GM12878 (cell line): ENCODE results near the gene PLCD1. TPM values are rescaled to one million over a fixed set of nuclear protein-coding genes. Genes with fewer than 3 reads are reported as not detected.

Experiments
- ATAC-seq: fragments of 200-7000 bp; cut with Tn5 transposase; 3 replicates; pipeline ENCODE4 v1.9.1; 2020; ENCODE audit warnings: mild to moderate bottlenecking, moderate library complexity
- BruUV-seq: library from RNA; stranded (reverse); fragments of 400-500 nt; replicated peaks from 2 replicates; lab custom pipeline; 2021; lab: Mats Ljungman, UMichigan
- CTCF ChIA-PET: fragments of 300-600 bp; sonication (Branson Sonifier 250); formaldehyde crosslinking; extraction: SDS; loops from one replicate; lab custom pipeline; 2021; ENCODE audit warnings: inconsistent platforms; lab: Yijun Ruan, JAX
- POLR2A ChIA-PET: fragments of 350-600 bp; formaldehyde crosslinking; extraction: SDS; loops from one replicate; lab custom pipeline; 2021; ENCODE audit warnings: inconsistent platforms; lab: Charles Lee
- RAD21 ChIA-PET: fragments of 300-600 bp; sonication (Branson Sonifier 250); formaldehyde crosslinking; loops from one replicate; lab custom pipeline; 2023; ENCODE audit warnings: antibody characterized with exemption; ENCODE audit not compliant: unreplicated experiment; lab: Charles Lee
- SMC1A ChIA-PET: fragments of 300-600 bp; sonication (Branson Sonifier 250); formaldehyde crosslinking; loops from one replicate; lab custom pipeline; 2023; ENCODE audit not compliant: unreplicated experiment, uncharacterized antibody; lab: Charles Lee
- DNase-seq: peaks from one replicate; pipeline ENCODE4 v3.0.0-alpha.2; 2011; ENCODE audit warnings: low read depth, low spot score
- FAIRE-seq: peaks from 3 replicates; lab custom pipeline; 2011; peaks lifted over from hg19 to GRCh38; lab: Jason Lieb, UNC
- H2AFZ ChIP-seq: 2 replicates; pipeline ENCODE4 v1.6.0; 2011; ENCODE audit warnings: low read depth, low read length, control low read depth; ENCODE audit not compliant: control insufficient read depth
- H3K27ac ChIP-seq: 2 replicates; pipeline ENCODE4 v1.5.1; 2011; ENCODE audit warnings: control low read depth; ENCODE audit not compliant: control insufficient read depth, insufficient read depth
- H3K27me3 ChIP-seq, 2 experiments: replicated peaks in 1 of 2; 2 replicates each; pipeline versions ENCODE4 v1.6.0 to v1.6.1; 2011; ENCODE audit warnings: low read length in 1 of 2; ENCODE audit not compliant: control insufficient read depth in 2 of 2, insufficient read depth in 2 of 2
- H3K36me3 ChIP-seq, 2 experiments: 2 replicates each; pipeline ENCODE4 v1.5.1; 2011; ENCODE audit warnings: low read length in 1 of 2; ENCODE audit not compliant: control insufficient read depth in 2 of 2, insufficient read depth in 2 of 2
- H3K4me1 ChIP-seq: 2 replicates; pipeline ENCODE4 v1.6.1; 2011; ENCODE audit warnings: mild to moderate bottlenecking, low read length, moderate library complexity, mixed read lengths; ENCODE audit not compliant: control insufficient read depth, insufficient read depth
- H3K4me2 ChIP-seq: 2 replicates; pipeline ENCODE4 v1.6.0; 2011; ENCODE audit warnings: control low read depth; ENCODE audit not compliant: control insufficient read depth, insufficient read depth
- H3K4me3 ChIP-seq: fragments of 200-600 bp; sonication (generic); 2 replicates; pipeline ENCODE4 v1.5.1; 2016
- H3K79me2 ChIP-seq: 2 replicates; pipeline ENCODE4 v1.6.0; 2011; ENCODE audit warnings: low read length; ENCODE audit not compliant: control insufficient read depth, insufficient read depth
- H3K9ac ChIP-seq: 2 replicates; pipeline ENCODE4 v1.8.0; 2011; ENCODE audit warnings: low read length, control low read depth, mixed read lengths; ENCODE audit not compliant: control insufficient read depth, insufficient read depth
- H3K9me3 ChIP-seq: replicated peaks from 3 replicates; pipeline ENCODE4 v1.5.1; 2011; ENCODE audit warnings: mild to moderate bottlenecking, low read length; ENCODE audit not compliant: control insufficient read depth, insufficient read depth
- H4K20me1 ChIP-seq: 2 replicates; pipeline ENCODE4 v1.6.0; 2011; ENCODE audit not compliant: control insufficient read depth, insufficient read depth
- ATF7 ChIP-seq: fragments of 450-650 bp; IDR thresholded peaks from 2 replicates; pipeline ENCODE4 v1.6.1; 2016; ENCODE audit warnings: low read depth, mild to moderate bottlenecking
- CEBPB ChIP-seq, 2 experiments: fragments of 150-350 bp in 1 of 2; IDR thresholded peaks; 2 replicates each; pipeline ENCODE4 v1.6.1; 2012 to 2014; ENCODE audit warnings: low read depth in 2 of 2, low read length in 2 of 2, borderline replicate concordance in 1 of 2, inconsistent platforms in 1 of 2
- DPF2 ChIP-seq: fragments of 450-650 bp; IDR thresholded peaks from 2 replicates; pipeline ENCODE4 v1.6.1; 2017; ENCODE audit warnings: mild to moderate bottlenecking
- ETV6 ChIP-seq, 2 experiments: fragments of 450-650 bp in 1 of 2; IDR thresholded peaks in 1 of 2; conservative IDR thresholded peaks in 1 of 2; 2 replicates each; pipeline ENCODE4 v1.6.1; 2014; ENCODE audit warnings: antibody characterized with exemption in 1 of 2, borderline replicate concordance in 1 of 2, low read depth in 1 of 2, mild to moderate bottlenecking in 1 of 2, moderate library complexity in 1 of 2
- GABPA ChIP-seq: IDR thresholded peaks from 2 replicates; pipeline ENCODE4 v1.6.1; 2014; ENCODE audit warnings: antibody characterized with exemption, low read depth, mild to moderate bottlenecking, inconsistent platforms
- IKZF1 ChIP-seq: fragments of 450-650 bp; conservative IDR thresholded peaks from 2 replicates; pipeline ENCODE4 v1.6.1; 2017; ENCODE audit warnings: antibody characterized with exemption, mild to moderate bottlenecking
- MAX ChIP-seq: IDR thresholded peaks from 2 replicates; pipeline ENCODE4 v1.6.1; 2012; ENCODE audit warnings: low read depth, low read length, improper control_type of control experiment
- MXI1 ChIP-seq: fragments of 150-350 bp; IDR thresholded peaks from 2 replicates; pipeline ENCODE4 v1.6.1; 2011; ENCODE audit warnings: low read depth, mild to moderate bottlenecking, inconsistent platforms, low read length, improper control_type of control experiment
- NBN ChIP-seq: fragments of 450-650 bp; IDR thresholded peaks from 2 replicates; pipeline ENCODE4 v1.6.1; 2016
- NFXL1 ChIP-seq: fragments of 450-650 bp; IDR thresholded peaks from 2 replicates; pipeline ENCODE4 v1.6.1; 2017; ENCODE audit warnings: antibody characterized with exemption, mild to moderate bottlenecking, borderline replicate concordance
- NR2C1 ChIP-seq: fragments of 450-650 bp; IDR thresholded peaks from 2 replicates; pipeline ENCODE4 v1.6.1; 2017; ENCODE audit warnings: antibody characterized with exemption, mild to moderate bottlenecking, moderate library complexity
- PBX3 ChIP-seq: IDR thresholded peaks from 2 replicates; pipeline ENCODE4 v1.6.1; 2011; ENCODE audit warnings: mild to moderate bottlenecking, low read depth, low read length, moderate library complexity; ENCODE audit not compliant: insufficient replicate concordance
- POLR2AphosphoS2 ChIP-seq: IDR thresholded peaks from 2 replicates; pipeline ENCODE4 v1.6.1; 2011; ENCODE audit warnings: low read depth, mild to moderate bottlenecking, low read length, improper control_type of control experiment, moderate library complexity
- RB1 ChIP-seq: fragments of 450-650 bp; formaldehyde crosslinking; IDR thresholded peaks from 2 replicates; pipeline ENCODE4 v1.6.1; 2017; ENCODE audit warnings: mild to moderate bottlenecking, borderline replicate concordance
- SMC3 ChIP-seq: IDR thresholded peaks from 2 replicates; pipeline ENCODE4 v1.6.1; 2011; ENCODE audit warnings: low read length, improper control_type of control experiment, borderline replicate concordance
- TARDBP ChIP-seq: IDR thresholded peaks from 2 replicates; pipeline ENCODE4 v1.6.1; 2016; ENCODE audit warnings: borderline replicate concordance
- TCF3 ChIP-seq: IDR thresholded peaks from 2 replicates; pipeline ENCODE4 v1.6.1; 2012; ENCODE audit warnings: low read depth, mild to moderate bottlenecking, low read length, borderline replicate concordance; ENCODE audit not compliant: insufficient read depth
- USF2 ChIP-seq: IDR thresholded peaks from 2 replicates; pipeline ENCODE4 v1.6.1; 2011; ENCODE audit warnings: low read depth, low read length, improper control_type of control experiment, borderline replicate concordance
- WGBS: methylation state at CpG from one replicate; pipeline ENCODE4 v1.1.6; 2016; ENCODE audit warnings: low lambda C conversion rate; ENCODE audit not compliant: insufficient replicate concordance, insufficient coverage; ENCODE audit errors: missing lambda C conversion rate; 5-methylcytosine and 5-hydroxymethylcytosine counted together
- in situ Hi-C: fragments of 300-500 bp; cut with MboI; formaldehyde crosslinking; loops from 9 replicates; pipeline ENCODE4 v1.14.3; 2018; ENCODE audit warnings: mixed read lengths
- intact Hi-C: fragments of 100-400 bp; cut with micrococcal nuclease; formaldehyde crosslinking; loops from one replicate; pipeline ENCODE4 v1.14.2; 2022; ENCODE audit not compliant: unreplicated experiment
- polyA plus RNA-seq, 11 experiments: library from polyadenylated mRNA; depleted of rRNA in 4 of 11; unstranded in 6 of 11; stranded (reverse) in 5 of 11; fragments of >200 nt; fragmentation: Nextera tagmentation in 4 of 11; fragmentation: Illumina TruSeq in 1 of 11; extraction: Ambion mirVana in 4 of 11; extraction: Trizol in 1 of 11; gene quantifications; 1 replicate in 1 of 11; 2 replicates in 10 of 11; pipeline versions ENCODE4 v1.2.1 to v1.2.3, GENCODE V29; 2011 to 2016; ENCODE audit warnings: inconsistent platforms in 2 of 11, missing spikeins in 2 of 11, low read depth in 1 of 11
- total RNA-seq, 4 experiments: library from RNA; depleted of rRNA in 3 of 4; stranded (reverse); fragments of >200 nt in 3 of 4; fragmentation: Illumina TruSeq in 1 of 4; extraction: Trizol in 1 of 4; gene quantifications; 2 replicates each; pipeline versions ENCODE4 v1.2.1 to v1.2.3, GENCODE V29; 2013 to 2021

PLCD1 gene
- total and polyA plus RNA-seq, 10 of the 15 experiments (the other 5 are each of a cell fraction or from before 2014, with no cell fraction given): 0.20 to 3.9 (median 1.2) TPM; not detected in 1

GRCh38 chr3:37996785-37997301 is 32.6 kb downstream of the PLCD1 start (continued):
- TF ChIP-seq USF2 (peak; percentile 93), MXI1 (no peak), NR2C1 (no peak), MAX (peak; percentile 91), RB1 (peak; percentile 33; the same call in 1 of the 2 replicates), TCF3 (no peak), ATF7 (peak; percentile 56), TARDBP (no peak)
- TF ChIP-seq, all 136 proteins: peak for 28

- Histone ChIP-seq H3K9ac (no peak overlapping the region), H3K79me2 (no peaks in the 10 kb centered on the region; the same call in 1 of the 2 replicates), H4K20me1 (no peaks in the 10 kb centered on the region), H3K4me3 (0 out of 2 replicates have a peak overlapping the region, but pooled peaks have one; percentile 65), H3K36me3 (peaks cover 0 to 3% of the 10 kb centered on the region in 2 experiments; a peak in 2 of 4 replicates), H2AFZ (no peak overlapping the region), H3K27me3 (no peaks in the 10 kb centered on the region), H3K9me3 (no peaks in the 10 kb centered on the region), H3K4me2 (peak overlapping the region; percentile 73; the same call in 1 of the 2 replicates), H3K4me1 (peaks cover 17% of the 10 kb centered on the region), H3K27ac (no peak overlapping the region)
- FAIRE-seq (no peak), DNase-seq (no peak), ATAC-seq (no peak)
- ChIA-PET CTCF (interaction anchor here (0.6 to 2.0 kb wide), 27 partner anchors 8 to 501 kb away, joined by 3 to 7 read pairs (median 4); partner anchors contain the start of genes EXOG and OXSR1), RAD21 (interaction anchor here (1.1 to 1.4 kb wide), 2 partner anchors 22 to 350 kb away, joined by 3 to 9 read pairs; no protein-coding TSS in a partner anchor), SMC1A (interaction anchor here (0.7 to 2.0 kb wide), 5 partner anchors 10 to 141 kb away, joined by 3 to 10 read pairs (median 3); no protein-coding TSS in a partner anchor), POLR2A (interaction anchor here (1.1 kb wide), 2 partner anchors 26 to 169 kb away, joined by 3 read pairs; no protein-coding TSS in a partner anchor)
- in situ Hi-C loops (no loop called here), intact Hi-C loops (loop anchor here (2.0 kb wide), 1 partner anchor 21 kb away; no protein-coding TSS in a partner anchor)
- 90% methylated on average over 10 of the region's 10 CpGs for WGBS
- BruUV-seq: no TSS peak
- TF ChIP-seq GABPA: no peak
- no peak for TF ChIP-seq NBN
- no peak for TF ChIP-seq IKZF1
- TF ChIP-seq SMC3: no peak
- no peak for TF ChIP-seq NFXL1
- TF ChIP-seq DPF2: no peak
- no peak for TF ChIP-seq ETV6 (conservative IDR thresholded peaks at IDR 0.05 in 1 of 2, IDR thresholded peaks at IDR 0.05 in 1 of 2; ENCODE audit: borderline replicate concordance in 1 of 2, low read depth in 1 of 2)
- no peak for TF ChIP-seq CEBPB (IDR thresholded peaks at IDR 0.05; ENCODE audit: borderline replicate concordance in 1 of 2, low read depth in 2 of 2, low read length in 2 of 2)
- no peak for TF ChIP-seq PBX3
- TF ChIP-seq POLR2AphosphoS2: no peak
Observed at GRCh38 chr3:37995652-37996641, 33.5 kb downstream of the PLCD1 start.
